ENCODE measurements around the gene C1QTNF8.

DNA sequence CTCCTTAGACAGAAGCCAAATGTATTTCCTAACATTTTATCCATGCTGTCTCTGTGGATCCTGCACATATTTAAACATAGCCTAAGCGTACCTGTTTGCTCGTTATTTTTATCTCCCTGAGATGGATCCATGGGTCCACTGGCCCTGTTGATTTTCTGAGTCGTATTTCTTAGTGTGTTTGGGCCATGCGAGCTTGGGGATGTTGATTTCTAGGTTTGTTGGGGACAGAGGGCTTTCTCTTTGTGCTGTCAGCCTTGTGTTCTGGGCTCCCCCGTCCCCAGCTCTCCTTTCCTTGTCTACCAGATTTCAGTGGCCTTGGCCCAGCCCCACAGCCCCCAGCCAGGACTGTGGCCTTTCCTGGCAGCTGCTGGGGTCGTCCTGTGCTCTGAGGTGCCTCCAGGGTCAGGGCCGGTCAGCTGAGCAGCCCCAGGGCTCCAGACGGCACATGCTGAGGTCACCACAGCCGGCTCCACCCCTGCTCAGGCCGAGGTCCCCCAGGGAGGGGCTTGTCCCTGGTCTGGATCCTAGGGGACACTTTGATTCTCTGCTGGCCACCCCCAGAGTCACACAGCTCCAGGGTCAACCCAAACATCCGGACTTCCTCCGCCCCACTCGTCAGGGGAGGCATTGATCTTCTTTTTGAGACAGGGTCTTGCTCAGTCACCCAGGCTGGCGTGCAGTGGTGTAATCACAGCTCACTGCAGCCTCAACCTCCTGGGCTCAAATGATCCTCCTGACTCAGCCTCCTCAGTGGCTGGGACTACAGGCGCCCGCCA is 19.1 kb downstream of the C1QTNF8 start:
- TF ChIP-seq, protein P1, sequence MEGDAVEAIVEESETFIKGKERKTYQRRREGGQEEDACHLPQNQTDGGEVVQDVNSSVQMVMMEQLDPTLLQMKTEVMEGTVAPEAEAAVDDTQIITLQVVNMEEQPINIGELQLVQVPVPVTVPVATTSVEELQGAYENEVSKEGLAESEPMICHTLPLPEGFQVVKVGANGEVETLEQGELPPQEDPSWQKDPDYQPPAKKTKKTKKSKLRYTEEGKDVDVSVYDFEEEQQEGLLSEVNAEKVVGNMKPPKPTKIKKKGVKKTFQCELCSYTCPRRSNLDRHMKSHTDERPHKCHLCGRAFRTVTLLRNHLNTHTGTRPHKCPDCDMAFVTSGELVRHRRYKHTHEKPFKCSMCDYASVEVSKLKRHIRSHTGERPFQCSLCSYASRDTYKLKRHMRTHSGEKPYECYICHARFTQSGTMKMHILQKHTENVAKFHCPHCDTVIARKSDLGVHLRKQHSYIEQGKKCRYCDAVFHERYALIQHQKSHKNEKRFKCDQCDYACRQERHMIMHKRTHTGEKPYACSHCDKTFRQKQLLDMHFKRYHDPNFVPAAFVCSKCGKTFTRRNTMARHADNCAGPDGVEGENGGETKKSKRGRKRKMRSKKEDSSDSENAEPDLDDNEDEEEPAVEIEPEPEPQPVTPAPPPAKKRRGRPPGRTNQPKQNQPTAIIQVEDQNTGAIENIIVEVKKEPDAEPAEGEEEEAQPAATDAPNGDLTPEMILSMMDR (IDR thresholded peaks at IDR 0.05; ENCODE audit: control extremely low read depth in 1 of 3, insufficient read depth in 1 of 3, low read depth in 1 of 3, low read length in 3 of 3) = no peak
- TF ChIP-seq YY1 (IDR thresholded peaks at IDR 0.05; ENCODE audit: low read depth, low read length) (no peak), ZNF274 (IDR thresholded peaks at IDR 0.05; ENCODE audit: borderline replicate concordance, extremely low read depth, low read length) (no peak), SUZ12 (IDR thresholded peaks at IDR 0.05; ENCODE audit: low read length) (no peak), SP4 (IDR thresholded peaks at IDR 0.05; ENCODE audit: low read length) (no peak), SP1 (IDR thresholded peaks at IDR 0.05; ENCODE audit: low read depth, low read length) (no peak), EZH2 (IDR thresholded peaks at IDR 0.05; ENCODE audit: low read depth, low read length, severe bottlenecking) (no peak), TAF1 (IDR thresholded peaks at IDR 0.05; ENCODE audit: low read depth, low read length) (no peak), MAFK (IDR thresholded peaks at IDR 0.05; ENCODE audit: low read depth, low read length) (no peak), POLR2A (IDR thresholded peaks at IDR 0.05; ENCODE audit: control extremely low read depth in 1 of 2, low read depth in 2 of 2, low read length in 2 of 2) (no peak), BRCA1 (IDR thresholded peaks at IDR 0.05; ENCODE audit: low read depth, low read length) (no peak)

Data from H1 (cell line).